DMS53 treated with DMSO at 0.1 percent for 48 hours (cell line): ENCODE data around the gene RNF123.

Experiments
- DNase-seq: peaks from one replicate; lab custom pipeline; 2025; ENCODE audit not compliant: unreplicated experiment; lab: John Stamatoyannopoulos, UW

RNF123 gene

GRCh38 chr3:49701388-49702077 is 12.2 kb downstream of the RNF123 start:
- no peak for DNase-seq

GRCh38 chr3:49702672-49703071 is 13.3 kb downstream of the RNF123 start:
- no peak for DNase-seq

- peak; percentile 1 for DNase-seq
These were observed 14.1 kb downstream of the RNF123 start for GRCh38 chr3:49703443-49703927.

- DNase-seq: no peak
These were observed 14.6 kb downstream of the RNF123 start for GRCh38 chr3:49703956-49704355.

GRCh38 chr3:49704629-49705028 is 15.3 kb downstream of the RNF123 start:
- no peak for DNase-seq

- DNase-seq: no peak
These were observed 16.1 kb downstream of the RNF123 start for GRCh38 chr3:49705390-49705960.

GRCh38 chr3:49706456-49707112 is 17.2 kb downstream of the RNF123 start:
- no peak for DNase-seq

- DNase-seq: no peak
These were observed 17.7 kb downstream of the RNF123 start for GRCh38 chr3:49707113-49707480.

- DNase-seq: no peak
These were observed 20.5 kb downstream of the RNF123 start for GRCh38 chr3:49709852-49710251.

- no peak for DNase-seq
These were observed 22.1 kb downstream of the RNF123 start for GRCh38 chr3:49711489-49711888.

- DNase-seq: no peak
These were observed 22.8 kb downstream of the RNF123 start for GRCh38 chr3:49712166-49712565.

- no peak for DNase-seq
These were observed 23.4 kb downstream of the RNF123 start for GRCh38 chr3:49712631-49713317.

- DNase-seq: no peak
These were observed 24.2 kb downstream of the RNF123 start for GRCh38 chr3:49713336-49714105.

- no peak for DNase-seq
These were observed 25.6 kb downstream of the RNF123 start for GRCh38 chr3:49714728-49715550.

- no peak for DNase-seq
These were observed 26.3 kb downstream of the RNF123 start for GRCh38 chr3:49715611-49716121.

- no peak for DNase-seq
These were observed 26.8 kb downstream of the RNF123 start for GRCh38 chr3:49716169-49716568.

- no peak for DNase-seq
These were observed 27.4 kb downstream of the RNF123 start for GRCh38 chr3:49716691-49717210.

- DNase-seq: no peak
These were observed 28.0 kb downstream of the RNF123 start for GRCh38 chr3:49717211-49717958.
